HepG2 (cell line): ENCODE results near the gene PRSS22. TPM values are rescaled to one million over a fixed set of nuclear protein-coding genes. Genes with fewer than 3 reads are reported as not detected.
A peak's percentile ranks its signal among the peaks of the same experiment; 100 is the strongest.

Experiments
- ATAC-seq: fragments of 200-7000 bp; cut with Tn5 transposase; 3 replicates; pipeline ENCODE4 v1.9.1; 2020; ENCODE audit warnings: mild to moderate bottlenecking, moderate library complexity
- BruUV-seq: library from RNA; stranded (reverse); fragments of 400-500 nt; replicated peaks from 2 replicates; lab custom pipeline; 2021; lab: Mats Ljungman, UMichigan
- CTCF ChIA-PET: fragments of 300-600 bp; formaldehyde crosslinking; extraction: SDS; loops from one replicate; lab custom pipeline; 2021; ENCODE audit warnings: low total read pairs, inconsistent platforms, low intra/inter-chr PET ratio; lab: Yijun Ruan, JAX
- POLR2A ChIA-PET: fragments of 350-600 bp; sonication (Branson Sonifier 250); formaldehyde crosslinking; loops from one replicate; lab custom pipeline; 2020; ENCODE audit warnings: antibody characterized with exemption, inconsistent platforms; lab: Yijun Ruan, JAX
- DNase-seq: peaks from one replicate; pipeline ENCODE4 v3.0.0-alpha.2; 2015; ENCODE audit warnings: low spot score
- FAIRE-seq: peaks from 3 replicates; lab custom pipeline; 2011; peaks lifted over from hg19 to GRCh38; lab: Jason Lieb, UNC
- H2AFZ ChIP-seq: one replicate; pipeline ENCODE4 v1.6.1; 2011; ENCODE audit warnings: low read length, inconsistent platforms
- H3K27ac ChIP-seq: fragments of 300-600 bp; 3 replicates; pipeline ENCODE4 v1.8.0; 2011; ENCODE audit warnings: mixed run types, mild to moderate bottlenecking, mixed read lengths, low read length, inconsistent platforms; ENCODE audit not compliant: insufficient read depth; ENCODE audit errors: extremely low read length
- H3K27me3 ChIP-seq, 2 experiments: fragments of 200-600 bp in 1 of 2; 2 replicates in 1 of 2; 3 replicates in 1 of 2; pipeline versions ENCODE4 v1.6.0 to v1.8.0; 2011; ENCODE audit warnings: low read length in 2 of 2, mild to moderate bottlenecking in 2 of 2, moderate library complexity in 2 of 2, inconsistent platforms in 1 of 2; ENCODE audit not compliant: insufficient read depth in 2 of 2, control insufficient read depth in 1 of 2
- H3K36me3 ChIP-seq, 2 experiments: fragments of 200-600 bp in 1 of 2; replicated peaks in 1 of 2; 2 replicates in 1 of 2; 3 replicates in 1 of 2; pipeline versions ENCODE4 v1.5.1 to v1.8.0; 2011; ENCODE audit warnings: low read length in 2 of 2, inconsistent platforms in 1 of 2; ENCODE audit not compliant: insufficient read depth in 2 of 2, control insufficient read depth in 1 of 2
- H3K4me1 ChIP-seq: 2 replicates; pipeline ENCODE4 v1.5.1; 2012; ENCODE audit warnings: low read length, inconsistent platforms; ENCODE audit not compliant: insufficient read depth
- H3K4me2 ChIP-seq: 2 replicates; pipeline ENCODE4 v1.6.0; 2011; ENCODE audit warnings: low read depth, low read length, inconsistent platforms
- H3K4me3 ChIP-seq, 3 experiments: fragments of 200-600 bp in 1 of 3; sonication (generic), shearing (Covaris generic) in 1 of 3; replicated peaks in 1 of 3; 2 replicates each; pipeline ENCODE4 v1.5.1; 2011 to 2016; ENCODE audit warnings: low read length in 3 of 3, inconsistent platforms in 2 of 3, low read depth in 2 of 3, mild to moderate bottlenecking in 2 of 3, control low read depth in 1 of 3, mixed read lengths in 1 of 3; ENCODE audit not compliant: insufficient read depth in 1 of 3
- H3K79me2 ChIP-seq: one replicate; pipeline ENCODE4 v1.6.1; 2011; ENCODE audit warnings: low read length, inconsistent platforms; ENCODE audit not compliant: insufficient read depth
- H3K9ac ChIP-seq: 2 replicates; pipeline ENCODE4 v1.6.0; 2011; ENCODE audit warnings: mild to moderate bottlenecking, low read depth, low read length, inconsistent platforms; ENCODE audit not compliant: insufficient read depth
- H3K9me3 ChIP-seq: 2 replicates; pipeline ENCODE4 v1.5.1; 2012; ENCODE audit warnings: mild to moderate bottlenecking, low read length
- H4K20me1 ChIP-seq: 2 replicates; pipeline ENCODE4 v1.6.0; 2011; ENCODE audit warnings: inconsistent platforms, mild to moderate bottlenecking, low read length, moderate library complexity; ENCODE audit not compliant: insufficient read depth
- SP2 ChIP-seq: sonication (generic); formaldehyde crosslinking; IDR thresholded peaks from 2 replicates; pipeline ENCODE4 v1.5.1; 2020; ENCODE audit warnings: mild to moderate bottlenecking, missing genetic modification reagents
- SRSF4 ChIP-seq: fragments of 200-400 bp; formaldehyde crosslinking; IDR thresholded peaks from one replicate; pipeline ENCODE4 v1.6.1; 2018; ENCODE audit warnings: mild to moderate bottlenecking, low read depth, low read length, moderate library complexity; ENCODE audit not compliant: poor library complexity, severe bottlenecking
- TRIM24 ChIP-seq: sonication (generic); formaldehyde crosslinking; IDR thresholded peaks from 2 replicates; pipeline ENCODE4 v1.8.0; 2022; ENCODE audit warnings: mild to moderate bottlenecking, missing genetic modification reagents
- XRCC5 ChIP-seq: fragments of 200-400 bp; formaldehyde crosslinking; optimal IDR thresholded peaks from 2 replicates; pipeline ENCODE3; 2017; ENCODE audit warnings: mild to moderate bottlenecking, low read length
- WGBS: methylation state at CpG from one replicate; pipeline ENCODE4 v1.1.6; 2017; ENCODE audit warnings: low lambda C conversion rate; 5-methylcytosine and 5-hydroxymethylcytosine counted together
- in situ Hi-C: cut with HindIII; loops from 2 replicates; pipeline ENCODE4 v1.10.0; 2017; ENCODE audit warnings: low pct_unique_long_range_greater_than_20kb; ENCODE audit not compliant: extremely low pct_ligation_motif_present
- intact Hi-C: fragments of 100-400 bp; cut with micrococcal nuclease; formaldehyde crosslinking; loops from one replicate; pipeline ENCODE4 v1.10.0; 2022; ENCODE audit not compliant: unreplicated experiment
- polyA plus RNA-seq, 8 experiments: library from polyadenylated mRNA; depleted of rRNA in 3 of 8; stranded (reverse) in 7 of 8; unstranded in 1 of 8; fragments of >200 nt; fragmentation: Illumina TruSeq in 4 of 8; extraction: Trizol in 4 of 8; gene quantifications; 2 replicates each; pipeline versions ENCODE4 v1.2.1 to v1.2.3, GENCODE V29; 2011 to 2016; ENCODE audit warnings: low read depth in 4 of 8, missing spikeins in 1 of 8, mixed read lengths in 1 of 8; ENCODE audit not compliant: insufficient read depth in 1 of 8
- total RNA-seq, 5 experiments: library from RNA; depleted of rRNA; stranded (reverse); fragments of >200 nt; fragmentation: Illumina TruSeq; extraction: Trizol; gene quantifications; 2 replicates each; pipeline ENCODE4 v1.2.3, GENCODE V29; 2016; ENCODE audit warnings: low read depth in 1 of 5
- TF ChIP-seq, protein P1 (sequence below): sonication (generic); formaldehyde crosslinking; IDR thresholded peaks from one replicate; pipeline ENCODE4 v1.5.1; 2020; ENCODE audit warnings: mild to moderate bottlenecking, missing genetic modification reagents; ENCODE audit errors: not compliant biosample characterization
- TF ChIP-seq, protein P2 (sequence below): sonication (generic); formaldehyde crosslinking; IDR thresholded peaks from 2 replicates; pipeline ENCODE4 v1.9.0; 2021; ENCODE audit warnings: mild to moderate bottlenecking, missing genetic modification reagents

PRSS22 gene
- total and polyA plus RNA-seq, 2 of the 13 experiments (the other 11 are each of a cell fraction or from before 2014, with no cell fraction given): 0.24 to 0.32 TPM

DNA sequence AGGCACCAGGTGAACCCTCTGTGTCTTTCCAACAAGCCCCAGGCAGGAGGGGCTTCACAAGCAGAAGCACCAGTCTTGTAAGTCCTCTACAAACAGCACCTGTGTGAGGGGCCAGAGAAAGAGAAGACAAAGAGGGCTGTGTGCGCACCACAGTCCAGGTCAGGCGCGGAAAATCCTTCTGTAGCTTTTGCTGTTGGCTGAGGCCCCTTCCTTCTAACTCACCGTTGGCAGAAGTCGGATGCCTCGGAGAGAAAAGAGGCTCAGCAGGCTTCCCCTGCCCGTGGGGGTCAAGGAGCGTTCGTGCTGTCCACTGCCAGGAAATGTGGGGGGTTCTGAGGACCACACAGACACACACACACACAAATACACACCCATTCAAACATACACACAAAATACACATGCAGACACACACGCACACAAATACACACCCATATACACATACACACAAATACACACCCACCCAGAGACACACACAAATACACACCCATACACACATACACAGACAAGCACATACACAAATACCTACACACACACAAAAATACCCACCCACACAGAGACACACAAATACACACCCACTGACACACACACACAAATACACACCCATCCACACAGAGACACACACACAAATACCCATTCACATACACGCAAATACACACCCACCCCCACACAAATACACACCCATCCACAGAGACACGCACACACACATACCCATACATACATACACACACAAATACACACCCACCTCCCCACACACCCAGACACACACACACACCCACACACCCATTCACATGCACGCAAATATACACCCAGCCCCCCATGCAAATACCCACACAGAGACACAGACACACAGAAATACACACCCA, 21.1 kb downstream of the PRSS22 start:
- Histone ChIP-seq H3K9me3 (no peaks in the 10 kb centered on the region), H3K4me1 (peaks cover 40% of the 10 kb centered on the region), H3K9ac (no peak overlapping the region; the same call in 1 of the 2 replicates), H3K27ac (no peak overlapping the region), H3K4me3 (peak overlapping the region in 2 of 3 experiments; percentile 34 to 70; a peak in 3 of 6 replicates), H3K4me2 (peak overlapping the region; percentile 84), H3K36me3 (no peaks in the 10 kb centered on the region), H3K27me3 (peaks cover 2 to 14% of the 10 kb centered on the region in 2 experiments; a peak in 3 of 5 replicates), H3K79me2 (no peaks in the 10 kb centered on the region)
- CTCF ChIA-PET: interaction anchor here (3.0 kb wide), 1 partner anchor 32 kb away, joined by 19 read pairs; no protein-coding TSS in a partner anchor
- in situ Hi-C loops: loop anchor here (5.0 kb wide), 2 partner anchors 35 to 75 kb away; partner anchors contain the start of gene FLYWCH1
- intact Hi-C loops: no loop called here
- DNase-seq (no peak), ATAC-seq (peak; percentile 13; the same call in 1 of the 3 replicates), FAIRE-seq (peak; percentile 18)
- POLR2A ChIA-PET: interaction anchor here (1.1 kb wide), 1 partner anchor 69 kb away, joined by 3 read pairs; no protein-coding TSS in a partner anchor
- no TSS peak for BruUV-seq
- TF ChIP-seq XRCC5: peak; percentile 32
- TF ChIP-seq SP2: peak; percentile 27; the same call in 1 of the 2 replicates
- TF ChIP-seq, protein P1, sequence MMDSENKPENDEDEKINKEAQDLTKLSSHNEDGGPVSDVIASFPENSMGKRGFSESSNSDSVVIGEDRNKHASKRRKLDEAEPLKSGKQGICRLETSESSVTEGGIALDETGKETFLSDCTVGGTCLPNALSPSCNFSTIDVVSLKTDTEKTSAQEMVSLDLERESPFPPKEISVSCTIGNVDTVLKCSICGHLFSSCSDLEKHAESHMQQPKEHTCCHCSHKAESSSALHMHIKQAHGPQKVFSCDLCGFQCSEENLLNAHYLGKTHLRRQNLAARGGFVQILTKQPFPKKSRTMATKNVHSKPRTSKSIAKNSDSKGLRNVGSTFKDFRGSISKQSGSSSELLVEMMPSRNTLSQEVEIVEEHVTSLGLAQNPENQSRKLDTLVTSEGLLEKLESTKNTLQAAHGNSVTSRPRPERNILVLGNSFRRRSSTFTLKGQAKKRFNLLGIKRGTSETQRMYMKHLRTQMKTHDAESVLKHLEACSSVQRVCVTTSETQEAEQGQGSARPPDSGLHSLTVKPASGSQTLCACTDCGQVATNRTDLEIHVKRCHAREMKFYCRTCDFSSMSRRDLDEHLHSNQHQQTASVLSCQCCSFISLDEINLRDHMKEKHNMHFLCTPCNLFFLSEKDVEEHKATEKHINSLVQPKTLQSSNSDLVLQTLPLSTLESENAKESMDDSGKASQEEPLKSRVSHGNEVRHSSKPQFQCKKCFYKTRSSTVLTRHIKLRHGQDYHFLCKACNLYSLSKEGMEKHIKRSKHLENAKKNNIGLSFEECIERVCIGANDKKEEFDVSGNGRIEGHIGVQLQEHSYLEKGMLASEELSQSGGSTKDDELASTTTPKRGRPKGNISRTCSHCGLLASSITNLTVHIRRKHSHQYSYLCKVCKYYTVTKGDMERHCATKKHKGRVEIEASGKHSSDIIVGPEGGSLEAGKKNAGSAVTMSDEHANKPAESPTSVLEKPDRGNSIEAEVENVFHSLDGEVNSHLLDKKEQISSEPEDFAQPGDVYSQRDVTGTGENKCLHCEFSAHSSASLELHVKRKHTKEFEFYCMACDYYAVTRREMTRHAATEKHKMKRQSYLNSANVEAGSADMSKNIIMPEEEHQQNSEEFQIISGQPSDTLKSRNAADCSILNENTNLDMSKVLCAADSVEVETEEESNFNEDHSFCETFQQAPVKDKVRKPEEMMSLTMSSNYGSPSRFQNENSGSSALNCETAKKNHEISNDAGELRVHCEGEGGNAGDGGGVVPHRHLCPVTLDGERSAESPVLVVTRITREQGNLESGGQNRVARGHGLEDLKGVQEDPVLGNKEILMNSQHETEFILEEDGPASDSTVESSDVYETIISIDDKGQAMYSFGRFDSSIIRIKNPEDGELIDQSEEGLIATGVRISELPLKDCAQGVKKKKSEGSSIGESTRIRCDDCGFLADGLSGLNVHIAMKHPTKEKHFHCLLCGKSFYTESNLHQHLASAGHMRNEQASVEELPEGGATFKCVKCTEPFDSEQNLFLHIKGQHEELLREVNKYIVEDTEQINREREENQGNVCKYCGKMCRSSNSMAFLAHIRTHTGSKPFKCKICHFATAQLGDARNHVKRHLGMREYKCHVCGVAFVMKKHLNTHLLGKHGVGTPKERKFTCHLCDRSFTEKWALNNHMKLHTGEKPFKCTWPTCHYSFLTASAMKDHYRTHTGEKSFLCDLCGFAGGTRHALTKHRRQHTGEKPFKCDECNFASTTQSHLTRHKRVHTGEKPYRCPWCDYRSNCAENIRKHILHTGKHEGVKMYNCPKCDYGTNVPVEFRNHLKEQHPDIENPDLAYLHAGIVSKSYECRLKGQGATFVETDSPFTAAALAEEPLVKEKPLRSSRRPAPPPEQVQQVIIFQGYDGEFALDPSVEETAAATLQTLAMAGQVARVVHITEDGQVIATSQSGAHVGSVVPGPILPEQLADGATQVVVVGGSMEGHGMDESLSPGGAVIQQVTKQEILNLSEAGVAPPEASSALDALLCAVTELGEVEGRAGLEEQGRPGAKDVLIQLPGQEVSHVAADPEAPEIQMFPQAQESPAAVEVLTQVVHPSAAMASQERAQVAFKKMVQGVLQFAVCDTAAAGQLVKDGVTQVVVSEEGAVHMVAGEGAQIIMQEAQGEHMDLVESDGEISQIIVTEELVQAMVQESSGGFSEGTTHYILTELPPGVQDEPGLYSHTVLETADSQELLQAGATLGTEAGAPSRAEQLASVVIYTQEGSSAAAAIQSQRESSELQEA (CRISPR knock-in tag): no peak
- TF ChIP-seq, protein P2, sequence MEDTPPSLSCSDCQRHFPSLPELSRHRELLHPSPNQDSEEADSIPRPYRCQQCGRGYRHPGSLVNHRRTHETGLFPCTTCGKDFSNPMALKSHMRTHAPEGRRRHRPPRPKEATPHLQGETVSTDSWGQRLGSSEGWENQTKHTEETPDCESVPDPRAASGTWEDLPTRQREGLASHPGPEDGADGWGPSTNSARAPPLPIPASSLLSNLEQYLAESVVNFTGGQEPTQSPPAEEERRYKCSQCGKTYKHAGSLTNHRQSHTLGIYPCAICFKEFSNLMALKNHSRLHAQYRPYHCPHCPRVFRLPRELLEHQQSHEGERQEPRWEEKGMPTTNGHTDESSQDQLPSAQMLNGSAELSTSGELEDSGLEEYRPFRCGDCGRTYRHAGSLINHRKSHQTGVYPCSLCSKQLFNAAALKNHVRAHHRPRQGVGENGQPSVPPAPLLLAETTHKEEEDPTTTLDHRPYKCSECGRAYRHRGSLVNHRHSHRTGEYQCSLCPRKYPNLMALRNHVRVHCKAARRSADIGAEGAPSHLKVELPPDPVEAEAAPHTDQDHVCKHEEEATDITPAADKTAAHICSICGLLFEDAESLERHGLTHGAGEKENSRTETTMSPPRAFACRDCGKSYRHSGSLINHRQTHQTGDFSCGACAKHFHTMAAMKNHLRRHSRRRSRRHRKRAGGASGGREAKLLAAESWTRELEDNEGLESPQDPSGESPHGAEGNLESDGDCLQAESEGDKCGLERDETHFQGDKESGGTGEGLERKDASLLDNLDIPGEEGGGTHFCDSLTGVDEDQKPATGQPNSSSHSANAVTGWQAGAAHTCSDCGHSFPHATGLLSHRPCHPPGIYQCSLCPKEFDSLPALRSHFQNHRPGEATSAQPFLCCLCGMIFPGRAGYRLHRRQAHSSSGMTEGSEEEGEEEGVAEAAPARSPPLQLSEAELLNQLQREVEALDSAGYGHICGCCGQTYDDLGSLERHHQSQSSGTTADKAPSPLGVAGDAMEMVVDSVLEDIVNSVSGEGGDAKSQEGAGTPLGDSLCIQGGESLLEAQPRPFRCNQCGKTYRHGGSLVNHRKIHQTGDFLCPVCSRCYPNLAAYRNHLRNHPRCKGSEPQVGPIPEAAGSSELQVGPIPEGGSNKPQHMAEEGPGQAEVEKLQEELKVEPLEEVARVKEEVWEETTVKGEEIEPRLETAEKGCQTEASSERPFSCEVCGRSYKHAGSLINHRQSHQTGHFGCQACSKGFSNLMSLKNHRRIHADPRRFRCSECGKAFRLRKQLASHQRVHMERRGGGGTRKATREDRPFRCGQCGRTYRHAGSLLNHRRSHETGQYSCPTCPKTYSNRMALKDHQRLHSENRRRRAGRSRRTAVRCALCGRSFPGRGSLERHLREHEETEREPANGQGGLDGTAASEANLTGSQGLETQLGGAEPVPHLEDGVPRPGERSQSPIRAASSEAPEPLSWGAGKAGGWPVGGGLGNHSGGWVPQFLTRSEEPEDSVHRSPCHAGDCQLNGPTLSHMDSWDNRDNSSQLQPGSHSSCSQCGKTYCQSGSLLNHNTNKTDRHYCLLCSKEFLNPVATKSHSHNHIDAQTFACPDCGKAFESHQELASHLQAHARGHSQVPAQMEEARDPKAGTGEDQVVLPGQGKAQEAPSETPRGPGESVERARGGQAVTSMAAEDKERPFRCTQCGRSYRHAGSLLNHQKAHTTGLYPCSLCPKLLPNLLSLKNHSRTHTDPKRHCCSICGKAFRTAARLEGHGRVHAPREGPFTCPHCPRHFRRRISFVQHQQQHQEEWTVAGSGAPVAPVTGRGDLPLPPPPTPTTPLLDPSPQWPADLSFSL: peak; percentile 89
- no peak for TF ChIP-seq TRIM24 (CRISPR knock-in tag)
- no peak for TF ChIP-seq SRSF4
- TF ChIP-seq, all 625 proteins: peak for 3
- Histone ChIP-seq H2AFZ (no peak overlapping the region), H4K20me1 (no peaks in the 10 kb centered on the region)
- WGBS: 28% methylated on average over 11 of the region's 13 CpGs
